SK-N-SH (cell line): ENCODE results near the gene TRAIP. TPM values are rescaled to one million over a fixed set of nuclear protein-coding genes. Genes with fewer than 3 reads are reported as not detected.

Experiments
- CTCF ChIA-PET: fragments of 300-600, 350-600 bp; formaldehyde crosslinking; extraction: SDS; loops from one replicate; lab custom pipeline; 2021; lab: Yijun Ruan, JAX
- POLR2A ChIA-PET: fragments of 350-600 bp; sonication (Branson Sonifier 250); formaldehyde crosslinking; extraction: SDS; loops from one replicate; lab custom pipeline; 2020; ENCODE audit warnings: antibody characterized with exemption, inconsistent platforms; lab: Yijun Ruan, JAX
- DNase-seq: peaks from one replicate; pipeline ENCODE4 v3.0.0; 2012
- H2AFZ ChIP-seq: fragments of 200-600 bp; sonication (generic); 2 replicates; pipeline ENCODE4 v1.8.1; 2016; ENCODE audit warnings: antibody characterized with exemption, mild to moderate bottlenecking, low read depth
- H3F3A ChIP-seq: fragments of 200-600 bp; sonication (generic); replicated peaks from 2 replicates; pipeline ENCODE3; 2016; ENCODE audit warnings: antibody characterized with exemption, mild to moderate bottlenecking; ENCODE audit not compliant: insufficient read depth
- H3K27ac ChIP-seq, 2 experiments: fragments of 200-500 bp in 1 of 2; fragments of 200-600 bp in 1 of 2; sonication (Bioruptor generic) in 1 of 2; sonication (generic), shearing (Covaris generic) in 1 of 2; 2 replicates each; pipeline versions ENCODE4 v1.5.1 to v1.6.1; 2014 to 2016; ENCODE audit warnings: low read depth in 2 of 2, inconsistent platforms in 1 of 2, low read length in 1 of 2, mild to moderate bottlenecking in 1 of 2, mixed read lengths in 1 of 2
- H3K27me3 ChIP-seq: fragments of 200-600 bp; sonication (generic), shearing (Covaris generic); 2 replicates; pipeline ENCODE4 v1.6.1; 2016; ENCODE audit warnings: mixed run types; ENCODE audit not compliant: insufficient read depth
- H3K36me3 ChIP-seq, 2 experiments: fragments of 200-500 bp in 1 of 2; fragments of 200-600 bp in 1 of 2; sonication (Bioruptor generic) in 1 of 2; sonication (generic) in 1 of 2; replicated peaks in 1 of 2; 2 replicates each; pipeline versions ENCODE3 to v1.5.1; 2014 to 2016; ENCODE audit warnings: low read length in 1 of 2, mild to moderate bottlenecking in 1 of 2; ENCODE audit not compliant: insufficient read depth in 2 of 2, control insufficient read depth in 1 of 2
- H3K4me1 ChIP-seq, 2 experiments: fragments of 200-500 bp in 1 of 2; fragments of 200-600 bp in 1 of 2; sonication (Bioruptor generic) in 1 of 2; sonication (generic), shearing (Covaris generic) in 1 of 2; 2 replicates each; pipeline versions ENCODE4 v1.5.1 to v1.6.1; 2014 to 2016; ENCODE audit warnings: low read depth in 1 of 2, low read length in 1 of 2, mixed run types in 1 of 2; ENCODE audit not compliant: insufficient read depth in 2 of 2, control insufficient read depth in 1 of 2
- H3K4me2 ChIP-seq: fragments of 200-600 bp; sonication (generic), shearing (Covaris generic); 2 replicates; pipeline ENCODE4 v1.6.1; 2017; ENCODE audit warnings: mixed run types
- H3K4me3 ChIP-seq, 2 experiments: fragments of 200-500 bp in 1 of 2; fragments of 200-600 bp in 1 of 2; sonication (Bioruptor generic) in 1 of 2; sonication (generic), shearing (Covaris generic) in 1 of 2; 2 replicates each; pipeline versions ENCODE4 v1.5.1 to v1.8.1; 2014 to 2016; ENCODE audit warnings: low read depth in 2 of 2, inconsistent platforms in 1 of 2, low read length in 1 of 2, mild to moderate bottlenecking in 1 of 2, mixed read lengths in 1 of 2, moderate library complexity in 1 of 2
- H3K79me2 ChIP-seq: fragments of 200-600 bp; sonication (generic); 2 replicates; pipeline ENCODE4 v1.8.1; 2017; ENCODE audit warnings: mild to moderate bottlenecking; ENCODE audit not compliant: insufficient read depth
- H3K9ac ChIP-seq: fragments of 200-600 bp; sonication (generic); 2 replicates; pipeline ENCODE4 v1.6.1; 2017; ENCODE audit warnings: mixed run types
- H3K9me2 ChIP-seq: fragments of 200-600 bp; sonication (generic); 2 replicates; pipeline ENCODE4 v1.6.1; 2017; ENCODE audit warnings: mixed run types
- H3K9me3 ChIP-seq: fragments of 200-600 bp; sonication (generic); 2 replicates; pipeline ENCODE4 v1.6.1; 2017; ENCODE audit warnings: mixed run types, mild to moderate bottlenecking, moderate library complexity
- H4K20me1 ChIP-seq: fragments of 200-600 bp; sonication (generic); 2 replicates; pipeline ENCODE4 v1.6.1; 2017; ENCODE audit warnings: mild to moderate bottlenecking, mixed run types; ENCODE audit not compliant: insufficient read depth
- ELF1 ChIP-seq: IDR thresholded peaks from 2 replicates; pipeline ENCODE4 v1.4.0; 2012
- EP300 ChIP-seq, 2 experiments: IDR thresholded peaks; 2 replicates each; pipeline versions ENCODE4 v1.4.0 to v1.6.1; 2012; ENCODE audit warnings: borderline replicate concordance in 1 of 2, low read depth in 1 of 2, low read length in 1 of 2
- FOXJ3 ChIP-seq: sonication (generic); formaldehyde crosslinking; IDR thresholded peaks from 2 replicates; pipeline ENCODE4 v1.5.1; 2020; ENCODE audit warnings: mild to moderate bottlenecking, missing genetic modification reagents
- JUND ChIP-seq: IDR thresholded peaks from 2 replicates; pipeline ENCODE4 v1.4.0; 2012
- MAX ChIP-seq: IDR thresholded peaks from 2 replicates; pipeline ENCODE4 v1.4.0; 2012; ENCODE audit warnings: low read depth
- MXI1 ChIP-seq: IDR thresholded peaks from 2 replicates; pipeline ENCODE4 v1.6.1; 2012; ENCODE audit warnings: mild to moderate bottlenecking, low read depth, low read length, improper control_type of control experiment
- NFIC ChIP-seq: IDR thresholded peaks from 2 replicates; pipeline ENCODE4 v1.4.0; 2012; ENCODE audit warnings: borderline replicate concordance
- NRF1 ChIP-seq: IDR thresholded peaks from 2 replicates; pipeline ENCODE4 v1.6.1; 2012; ENCODE audit warnings: low read depth, mild to moderate bottlenecking, low read length
- POLR2AphosphoS5 ChIP-seq: IDR thresholded peaks from 2 replicates; pipeline ENCODE4 v1.6.1; 2012; ENCODE audit warnings: low read depth, low read length
- RCOR1 ChIP-seq: fragments of 150-350 bp; IDR thresholded peaks from 2 replicates; pipeline ENCODE4 v1.6.1; 2017; ENCODE audit warnings: antibody characterized with exemption, low read length
- RFX5 ChIP-seq: IDR thresholded peaks from 2 replicates; pipeline ENCODE4 v1.6.1; 2012; ENCODE audit warnings: mild to moderate bottlenecking, improper control_type of control experiment, low read length
- RXRA ChIP-seq: IDR thresholded peaks from 2 replicates; pipeline ENCODE4 v1.4.0; 2012; ENCODE audit warnings: low read depth, mild to moderate bottlenecking, borderline replicate concordance
- SIN3A ChIP-seq: IDR thresholded peaks from 2 replicates; pipeline ENCODE4 v1.6.1; 2012; ENCODE audit warnings: low read depth, mild to moderate bottlenecking, low read length, moderate library complexity, borderline replicate concordance
- SMC3 ChIP-seq: IDR thresholded peaks from 2 replicates; pipeline ENCODE4 v1.6.1; 2012; ENCODE audit warnings: low read depth, low read length, improper control_type of control experiment
- TAF1 ChIP-seq: IDR thresholded peaks from 2 replicates; pipeline ENCODE4 v1.6.1; 2012; ENCODE audit warnings: low read depth, mild to moderate bottlenecking, low read length, moderate library complexity, borderline replicate concordance
- TCF12 ChIP-seq: IDR thresholded peaks from 2 replicates; pipeline ENCODE4 v1.4.0; 2012
- TEAD4 ChIP-seq: IDR thresholded peaks from 2 replicates; pipeline ENCODE4 v1.4.0; 2012; ENCODE audit warnings: mild to moderate bottlenecking, borderline replicate concordance; ENCODE audit not compliant: insufficient read depth
- USF1 ChIP-seq: IDR thresholded peaks from 2 replicates; pipeline ENCODE4 v1.4.0; 2012; ENCODE audit warnings: low read depth, borderline replicate concordance
- USF2 ChIP-seq: fragments of 150-350 bp; IDR thresholded peaks from 2 replicates; pipeline ENCODE4 v1.6.1; 2017; ENCODE audit warnings: antibody characterized with exemption, low read length, low read depth, borderline replicate concordance
- YY1 ChIP-seq: IDR thresholded peaks from 2 replicates; pipeline ENCODE4 v1.4.0; 2012; ENCODE audit warnings: low read depth, mild to moderate bottlenecking
- WGBS: methylation state at CpG from one replicate; pipeline ENCODE4 v1.1.6; 2017; ENCODE audit warnings: low lambda C conversion rate; 5-methylcytosine and 5-hydroxymethylcytosine counted together
- polyA plus RNA-seq, 3 experiments: library from polyadenylated mRNA; depleted of rRNA; stranded (reverse); fragments of >200 nt; gene quantifications; 2 replicates each; pipeline ENCODE4 v1.2.3, GENCODE V29; 2012
- TF ChIP-seq, protein P1 (sequence below): fragments of 200-600 bp; sonication (generic); IDR thresholded peaks from 2 replicates; pipeline ENCODE4 v1.6.1; 2017; ENCODE audit warnings: antibody characterized with exemption, mild to moderate bottlenecking, moderate library complexity

The TRAIP gene
- polyA plus RNA-seq, 1 of the 3 experiments (the other 2 are of a cell fraction) = 8.1 TPM

DNA sequence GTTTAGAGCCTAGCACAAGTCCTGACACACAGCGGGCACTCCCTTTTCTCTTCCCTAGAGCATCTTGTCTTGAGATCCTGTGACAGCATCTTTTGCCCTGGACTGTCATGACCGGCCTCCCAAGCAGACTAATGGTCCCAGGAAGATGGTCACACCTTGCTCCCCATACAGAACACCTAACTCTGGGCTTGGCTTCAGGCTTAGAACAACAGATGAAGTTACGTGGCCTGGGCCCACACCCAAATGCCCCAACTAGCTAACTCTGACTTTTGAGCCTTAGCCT is 69.2 kb downstream of the TRAIP start:
- CTCF ChIA-PET = interaction anchor here (1.2 to 3.3 kb wide), 2 partner anchors 15 to 119 kb away, joined by 4 to 23 read pairs; partner anchors contain the start of gene INKA1

GRCh38 chr3:49786357-49787181 is 69.8 kb downstream of the TRAIP start, which contains the start of gene IP6K1:
Gene IP6K1 (minus strand): TSS chr3:49786542. CDS start chr3:49748040, 38,502 bp downstream.
- H3K79me2 ChIP-seq = peaks cover 48% of the 10 kb centered on the region
- WGBS = 9% methylated on average over 28 of the region's 55 CpGs
- no peaks in the 10 kb centered on the region for H3F3A ChIP-seq
- peak within 1 kb of the TSS; percentile 91 for H2AFZ ChIP-seq
- H3K9ac ChIP-seq = peak within 1 kb of the TSS; percentile 88
- CTCF ChIA-PET = interaction anchor here (0.9 to 3.3 kb wide), 4 partner anchors 12 to 119 kb away, joined by 3 to 23 read pairs (median 4); partner anchors contain the start of genes AMIGO3 and INKA1
- peak within 1 kb of the TSS; percentile 68 to 96 for H3K4me3 ChIP-seq
- H4K20me1 ChIP-seq = 0 out of 2 replicates have a peak, but pooled peaks cover 6% of the 10 kb centered on the region
- H3K9me2 ChIP-seq = no peaks in the 10 kb centered on the region
- POLR2A ChIA-PET = interaction anchor here (1.5 kb wide), 1 partner anchor 154 kb away, joined by 3 read pairs; no protein-coding TSS in a partner anchor
- H3K4me2 ChIP-seq = peak within 1 kb of the TSS; percentile 99
- peaks cover 5 to 6% of the 10 kb centered on the region in 2 experiments; a peak in 1 of 4 replicates for H3K4me1 ChIP-seq
- no peaks in the 10 kb centered on the region for H3K9me3 ChIP-seq
- H3K27ac ChIP-seq = peak within 1 kb of the TSS; percentile 70 to 85
- peak; percentile 100 for DNase-seq
- H3K36me3 ChIP-seq = peaks cover 0 to 23% of the 10 kb centered on the region in 2 experiments
- no peaks in the 10 kb centered on the region for H3K27me3 ChIP-seq
- peak; percentile 68; the same call in 1 of the 2 replicates for TF ChIP-seq SIN3A
- TF ChIP-seq SMC3 = no peak
- peak; percentile 96 for TF ChIP-seq USF2
- TF ChIP-seq RCOR1 = no peak
- peak; percentile 87 for TF ChIP-seq NRF1
- TF ChIP-seq FOXJ3 (CRISPR knock-in tag) = no peak
- TF ChIP-seq EP300 (IDR thresholded peaks at IDR 0.05; ENCODE audit: borderline replicate concordance in 1 of 2, low read depth in 1 of 2, low read length in 1 of 2) = no peak
- peak; percentile 72 for TF ChIP-seq TAF1
- TF ChIP-seq USF1 = peak; percentile 98
- peak; percentile 73 for TF ChIP-seq MXI1
- peak; percentile 95 for TF ChIP-seq MAX
- TF ChIP-seq TEAD4 = no peak
- peak; percentile 81 for TF ChIP-seq RFX5
- TF ChIP-seq POLR2AphosphoS5 = peak; percentile 82
- TF ChIP-seq YY1 = peak; percentile 91

More for the DNA sequence above, 69.2 kb downstream of the TRAIP start:
- H4K20me1 ChIP-seq = 0 out of 2 replicates have a peak, but pooled peaks cover 4% of the 10 kb centered on the region
- no peaks in the 10 kb centered on the region for H3K9me2 ChIP-seq
- TF ChIP-seq TCF12 = no peak
- no peak for TF ChIP-seq TAF1
- TF ChIP-seq, protein P1, sequence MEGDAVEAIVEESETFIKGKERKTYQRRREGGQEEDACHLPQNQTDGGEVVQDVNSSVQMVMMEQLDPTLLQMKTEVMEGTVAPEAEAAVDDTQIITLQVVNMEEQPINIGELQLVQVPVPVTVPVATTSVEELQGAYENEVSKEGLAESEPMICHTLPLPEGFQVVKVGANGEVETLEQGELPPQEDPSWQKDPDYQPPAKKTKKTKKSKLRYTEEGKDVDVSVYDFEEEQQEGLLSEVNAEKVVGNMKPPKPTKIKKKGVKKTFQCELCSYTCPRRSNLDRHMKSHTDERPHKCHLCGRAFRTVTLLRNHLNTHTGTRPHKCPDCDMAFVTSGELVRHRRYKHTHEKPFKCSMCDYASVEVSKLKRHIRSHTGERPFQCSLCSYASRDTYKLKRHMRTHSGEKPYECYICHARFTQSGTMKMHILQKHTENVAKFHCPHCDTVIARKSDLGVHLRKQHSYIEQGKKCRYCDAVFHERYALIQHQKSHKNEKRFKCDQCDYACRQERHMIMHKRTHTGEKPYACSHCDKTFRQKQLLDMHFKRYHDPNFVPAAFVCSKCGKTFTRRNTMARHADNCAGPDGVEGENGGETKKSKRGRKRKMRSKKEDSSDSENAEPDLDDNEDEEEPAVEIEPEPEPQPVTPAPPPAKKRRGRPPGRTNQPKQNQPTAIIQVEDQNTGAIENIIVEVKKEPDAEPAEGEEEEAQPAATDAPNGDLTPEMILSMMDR = no peak
- no peak for TF ChIP-seq NFIC
- TF ChIP-seq RXRA = no peak
- TF ChIP-seq JUND = no peak
- TF ChIP-seq YY1 = no peak
- TF ChIP-seq FOXJ3 (CRISPR knock-in tag) = no peak
- TF ChIP-seq ELF1 = no peak
- TF ChIP-seq MAX = no peak
- TF ChIP-seq SMC3 = no peak
- TF ChIP-seq, all 33 proteins: peak for 0
- POLR2A ChIA-PET = no interaction called here
- no peaks in the 10 kb centered on the region for H3F3A ChIP-seq
- H3K4me2 ChIP-seq = peak overlapping the region; percentile 72
- DNase-seq = no peak
- H3K9me3 ChIP-seq = no peaks in the 10 kb centered on the region
- peaks cover 42% of the 10 kb centered on the region for H3K79me2 ChIP-seq
- H3K27ac ChIP-seq = peak overlapping the region; percentile 58 to 85; a peak in 2 of 4 replicates
- peak overlapping the region; percentile 65; the same call in 1 of the 2 replicates for H3K9ac ChIP-seq
- peaks cover 0 to 17% of the 10 kb centered on the region in 2 experiments for H3K36me3 ChIP-seq
- peak overlapping the region; percentile 91 for H2AFZ ChIP-seq
- H3K4me1 ChIP-seq = peaks cover 5 to 6% of the 10 kb centered on the region in 2 experiments; a peak in 1 of 4 replicates
- peak overlapping the region; percentile 35 to 68; a peak in 2 of 4 replicates for H3K4me3 ChIP-seq
- H3K27me3 ChIP-seq = no peaks in the 10 kb centered on the region
- 77% methylated on average over 3 of the region's 3 CpGs for WGBS
